Upper lobe of left lung (tissue), 4 donors: Measurements from ENCODE around the gene UGT1A4.

Experiments used
- EP300 ChIP-seq, 4 donors: sonication (generic); formaldehyde crosslinking; IDR thresholded peaks; one replicate each; pipeline ENCODE4 v1.5.1; 2017; ENCODE audit warnings: antibody characterized with exemption in 4 of 4, control low read depth in 2 of 4
- POLR2A ChIP-seq, 4 donors: fragments of 450-650 bp; IDR thresholded peaks; one replicate each; pipeline ENCODE4 v1.5.1; 2016 to 2017; ENCODE audit warnings: antibody characterized with exemption in 4 of 4, mild to moderate bottlenecking in 2 of 4
- POLR2AphosphoS5 ChIP-seq, 2 donors: sonication (generic); formaldehyde crosslinking; IDR thresholded peaks; one replicate each; pipeline ENCODE4 v1.5.1; 2017; ENCODE audit warnings: antibody characterized with exemption in 2 of 2
- TF ChIP-seq, protein P1 (sequence below), 6 experiments: fragments of 450-650 bp in 4 of 6; fragments of 200-600 bp in 2 of 6; sonication (generic) in 2 of 6; IDR thresholded peaks; one replicate each; pipeline ENCODE4 v1.5.1; 2016 to 2019; ENCODE audit warnings: antibody characterized with exemption in 6 of 6

DNA sequence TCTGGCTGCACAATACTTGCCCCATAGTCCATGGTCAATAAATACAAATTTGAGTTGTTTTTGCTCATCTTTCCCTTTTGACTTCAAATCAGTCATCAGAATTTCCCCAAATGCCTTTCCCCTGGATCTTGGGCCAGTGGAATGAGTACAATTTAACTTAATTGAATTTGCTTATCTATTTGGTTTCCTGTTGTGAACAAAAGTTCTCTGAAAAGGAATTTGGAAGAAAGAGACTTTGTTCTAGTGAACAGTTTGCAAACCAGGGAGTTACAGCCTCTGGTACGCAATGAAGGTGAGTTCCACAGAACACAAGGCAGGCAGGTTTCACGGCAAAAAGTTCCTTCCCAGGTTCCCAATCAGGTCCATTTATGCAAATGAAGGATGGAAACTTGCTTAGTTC lies 40.3 kb downstream of the UGT1A4 start:
- TF ChIP-seq, protein P1, sequence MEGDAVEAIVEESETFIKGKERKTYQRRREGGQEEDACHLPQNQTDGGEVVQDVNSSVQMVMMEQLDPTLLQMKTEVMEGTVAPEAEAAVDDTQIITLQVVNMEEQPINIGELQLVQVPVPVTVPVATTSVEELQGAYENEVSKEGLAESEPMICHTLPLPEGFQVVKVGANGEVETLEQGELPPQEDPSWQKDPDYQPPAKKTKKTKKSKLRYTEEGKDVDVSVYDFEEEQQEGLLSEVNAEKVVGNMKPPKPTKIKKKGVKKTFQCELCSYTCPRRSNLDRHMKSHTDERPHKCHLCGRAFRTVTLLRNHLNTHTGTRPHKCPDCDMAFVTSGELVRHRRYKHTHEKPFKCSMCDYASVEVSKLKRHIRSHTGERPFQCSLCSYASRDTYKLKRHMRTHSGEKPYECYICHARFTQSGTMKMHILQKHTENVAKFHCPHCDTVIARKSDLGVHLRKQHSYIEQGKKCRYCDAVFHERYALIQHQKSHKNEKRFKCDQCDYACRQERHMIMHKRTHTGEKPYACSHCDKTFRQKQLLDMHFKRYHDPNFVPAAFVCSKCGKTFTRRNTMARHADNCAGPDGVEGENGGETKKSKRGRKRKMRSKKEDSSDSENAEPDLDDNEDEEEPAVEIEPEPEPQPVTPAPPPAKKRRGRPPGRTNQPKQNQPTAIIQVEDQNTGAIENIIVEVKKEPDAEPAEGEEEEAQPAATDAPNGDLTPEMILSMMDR (IDR thresholded peaks at IDR 0.05) = no peak
- TF ChIP-seq POLR2A (IDR thresholded peaks at IDR 0.05) (no peak), POLR2AphosphoS5 (IDR thresholded peaks at IDR 0.05) (no peak), EP300 (IDR thresholded peaks at IDR 0.05) (no peak)
